HUES64 (cell line): Measurements from ENCODE around the gene TMEM244.
"Not testable (repeated sequence)": the region's sequence is repeated elsewhere in the genome, so short reads cannot be mapped to it uniquely, and the experiment has no call there.

Source experiments
- H3K27ac ChIP-seq: 2 replicates; pipeline ENCODE4 v1.7.0; 2013; ENCODE audit warnings: low read depth, low read length, inconsistent platforms
- H3K27me3 ChIP-seq: 2 replicates; pipeline ENCODE4 v1.6.1; 2013; ENCODE audit warnings: mild to moderate bottlenecking, low read length; ENCODE audit not compliant: insufficient read depth
- H3K36me3 ChIP-seq: 2 replicates; pipeline ENCODE4 v1.6.1; 2013; ENCODE audit warnings: mild to moderate bottlenecking, low read length; ENCODE audit not compliant: insufficient read depth
- H3K4me1 ChIP-seq: 2 replicates; pipeline ENCODE4 v1.6.1; 2013; ENCODE audit warnings: mild to moderate bottlenecking, low read length, moderate library complexity; ENCODE audit not compliant: insufficient read depth
- H3K4me3 ChIP-seq: 2 replicates; pipeline ENCODE4 v1.5.1; 2013; ENCODE audit warnings: mild to moderate bottlenecking, low read length, moderate library complexity
- H3K9ac ChIP-seq: 2 replicates; pipeline ENCODE4 v1.6.1; 2013; ENCODE audit warnings: mild to moderate bottlenecking, low read depth, low read length
- H3K9me3 ChIP-seq: 2 replicates; pipeline ENCODE4 v1.6.1; 2013; ENCODE audit warnings: low read depth, low read length; ENCODE audit not compliant: insufficient read depth
- WGBS: fragments of 150-250, 120-280 bp; methylation state at CpG from one replicate; pipeline ENCODE4 v1.1.7; 2013; ENCODE audit warnings: missing lambda C conversion rate; 5-methylcytosine and 5-hydroxymethylcytosine counted together

The TMEM244 gene

GRCh38 chr6:129812145-129812777, 48.9 kb downstream of the TMEM244 start:
- Histone ChIP-seq H3K4me3 (no peak overlapping the region), H3K9ac (no peak overlapping the region), H3K9me3 (no peaks in the 10 kb centered on the region), H3K36me3 (no peaks in the 10 kb centered on the region), H3K27ac (no peak overlapping the region), H3K27me3 (no peaks in the 10 kb centered on the region), H3K4me1 (no peaks in the 10 kb centered on the region)
- 100% methylated on average over 1 of the region's 2 CpGs for WGBS

DNA sequence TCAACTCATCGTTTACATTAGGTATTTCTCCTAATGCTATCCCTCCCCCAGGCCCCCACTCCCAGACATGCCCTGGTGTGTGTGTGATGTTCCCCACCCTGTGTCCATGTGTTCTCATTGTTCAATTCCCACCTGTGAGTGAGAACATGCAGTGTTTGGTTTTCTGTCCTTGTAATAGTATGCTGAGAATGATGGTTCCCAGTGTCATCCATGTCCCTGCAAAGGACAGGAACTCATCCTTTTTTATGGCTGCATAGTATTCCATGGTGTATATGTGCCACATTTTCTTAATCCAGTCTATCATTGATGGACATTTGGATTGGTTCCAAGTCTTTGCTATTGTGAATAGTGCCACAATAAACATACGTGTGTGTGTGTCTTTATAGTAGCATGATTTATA, 54.0 kb downstream of the TMEM244 start:
- not testable (repeated sequence) for H3K4me3 ChIP-seq, H3K36me3 ChIP-seq, H3K9me3 ChIP-seq, H3K27me3 ChIP-seq, H3K4me1 ChIP-seq, H3K9ac ChIP-seq, H3K27ac ChIP-seq
- 100% methylated on average over 1 of the region's 2 CpGs for WGBS

DNA sequence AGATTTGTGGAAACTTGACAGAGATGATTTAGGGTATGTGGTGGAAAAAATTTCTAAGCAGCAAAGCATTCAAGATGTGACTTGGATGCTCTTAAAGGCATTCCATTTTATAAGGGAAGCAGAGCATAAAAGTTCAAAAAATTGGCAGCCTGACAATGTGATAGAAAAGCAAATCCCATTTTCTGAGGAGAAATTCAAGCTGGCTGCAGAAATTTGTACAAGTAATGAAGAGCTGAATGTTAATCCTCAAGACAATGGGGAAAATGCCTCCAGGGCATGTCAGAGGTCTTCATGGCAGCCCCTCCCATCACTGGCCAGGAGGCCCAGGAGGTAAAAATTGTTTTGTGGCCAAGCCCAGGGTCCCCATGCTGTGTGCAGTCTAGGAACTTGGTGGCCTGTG, 58.2 kb downstream of the TMEM244 start:
- not testable (repeated sequence) for H3K27ac ChIP-seq, H3K9ac ChIP-seq, H3K4me1 ChIP-seq, H3K27me3 ChIP-seq, H3K36me3 ChIP-seq, H3K9me3 ChIP-seq, H3K4me3 ChIP-seq

- WGBS = 93% methylated on average over 4 of the region's 4 CpGs
- Histone ChIP-seq H3K4me3 (no peak overlapping the region), H3K27me3 (no peaks in the 10 kb centered on the region), H3K9ac (no peak overlapping the region), H3K4me1 (no peaks in the 10 kb centered on the region), H3K36me3 (no peaks in the 10 kb centered on the region), H3K27ac (no peak overlapping the region), H3K9me3 (0 out of 2 replicates have a peak, but pooled peaks cover 5% of the 10 kb centered on the region)
Measured at GRCh38 chr6:129801909-129802308, 59.2 kb downstream of the TMEM244 start.

DNA sequence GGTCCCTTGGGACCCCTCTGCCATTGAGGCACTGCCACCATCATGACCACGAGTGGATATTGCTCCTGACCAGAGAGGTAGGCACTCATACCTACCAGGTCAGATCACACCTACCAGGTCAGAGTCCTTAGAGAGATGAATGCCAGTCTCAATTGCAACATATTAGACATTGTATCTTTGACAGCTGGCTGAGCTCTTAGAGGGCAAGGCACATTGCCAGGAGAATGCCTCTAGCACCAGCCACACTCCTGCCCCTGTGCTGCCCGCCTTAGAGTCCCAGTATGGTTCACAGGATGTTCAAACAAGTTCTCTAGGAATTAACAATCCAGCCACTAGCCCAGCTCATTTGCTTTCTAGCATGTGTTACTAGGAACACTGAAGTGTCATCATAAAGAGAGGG, 65.9 kb downstream of the TMEM244 start:
- no peaks in the 10 kb centered on the region for H3K27me3 ChIP-seq
- H3K27ac ChIP-seq = no peak overlapping the region
- no peaks in the 10 kb centered on the region for H3K4me1 ChIP-seq
- H3K36me3 ChIP-seq = no peaks in the 10 kb centered on the region
- H3K4me3 ChIP-seq = no peak overlapping the region
- 91% methylated on average over 2 of the region's 2 CpGs for WGBS
- H3K9me3 ChIP-seq = no peaks in the 10 kb centered on the region
- no peak overlapping the region for H3K9ac ChIP-seq

DNA sequence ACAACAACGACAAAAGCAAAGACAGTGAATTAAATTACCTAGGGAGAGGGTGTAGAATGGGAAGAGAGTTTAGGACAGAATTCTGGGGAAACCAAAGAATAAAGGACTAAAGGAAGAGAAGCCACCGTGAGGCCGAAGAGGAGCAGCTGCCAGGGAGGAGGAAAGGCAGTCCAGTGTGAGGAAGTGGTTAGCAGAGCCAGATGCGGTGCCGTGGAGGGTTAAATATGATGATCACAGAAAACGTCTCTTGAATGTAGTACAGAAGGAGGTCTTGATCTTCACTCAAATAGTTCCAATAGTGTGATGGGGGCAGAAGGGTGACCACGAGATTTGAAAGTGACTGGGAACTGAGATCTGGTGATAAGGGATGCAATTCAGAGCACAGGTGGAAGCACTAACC, 67.7 kb downstream of the TMEM244 start:
- no peaks in the 10 kb centered on the region for H3K27me3 ChIP-seq
- H3K4me3 ChIP-seq = no peak overlapping the region
- H3K9ac ChIP-seq = no peak overlapping the region
- H3K9me3 ChIP-seq = no peaks in the 10 kb centered on the region
- H3K36me3 ChIP-seq = no peaks in the 10 kb centered on the region
- 92% methylated on average over 7 of the region's 7 CpGs for WGBS
- H3K4me1 ChIP-seq = no peaks in the 10 kb centered on the region
- H3K27ac ChIP-seq = no peak overlapping the region

- 90% methylated on average over 2 of the region's 4 CpGs for WGBS
Measured at GRCh38 chr6:129792049-129792448, 69.1 kb downstream of the TMEM244 start.

DNA sequence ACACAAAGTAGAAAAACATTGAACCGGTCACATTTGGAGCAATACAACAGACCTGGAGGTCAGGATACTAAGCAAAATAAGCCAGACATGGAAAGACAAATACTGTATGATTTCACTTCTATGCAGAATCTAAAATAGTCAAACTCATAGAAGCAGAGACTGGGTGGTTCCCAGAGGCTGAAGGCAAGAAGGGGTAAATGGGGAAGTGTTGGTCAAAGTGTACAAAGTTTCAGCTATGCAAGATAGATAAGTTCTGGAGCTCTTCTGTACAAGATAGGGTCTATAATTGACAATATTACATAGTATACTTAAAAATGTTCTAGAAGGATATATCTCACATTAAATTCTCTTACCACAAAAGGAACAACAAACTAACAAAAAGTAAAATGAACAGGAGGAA, 70.3 kb downstream of the TMEM244 start:
- no peaks in the 10 kb centered on the region for H3K36me3 ChIP-seq
- H3K4me1 ChIP-seq = no peaks in the 10 kb centered on the region
- no peak overlapping the region for H3K9ac ChIP-seq
- WGBS = 90% methylated on average over 1 of the region's 1 CpG
- H3K4me3 ChIP-seq = no peak overlapping the region
- no peaks in the 10 kb centered on the region for H3K9me3 ChIP-seq
- no peak overlapping the region for H3K27ac ChIP-seq
- no peaks in the 10 kb centered on the region for H3K27me3 ChIP-seq

More at GRCh38 chr6:129792049-129792448, 69.1 kb downstream of the TMEM244 start:
- no peak overlapping the region for H3K9ac ChIP-seq
- no peak overlapping the region for H3K4me3 ChIP-seq
- H3K27ac ChIP-seq = no peak overlapping the region
- H3K4me1 ChIP-seq = no peaks in the 10 kb centered on the region
- H3K27me3 ChIP-seq = no peaks in the 10 kb centered on the region
- no peaks in the 10 kb centered on the region for H3K36me3 ChIP-seq
- no peaks in the 10 kb centered on the region for H3K9me3 ChIP-seq

DNA sequence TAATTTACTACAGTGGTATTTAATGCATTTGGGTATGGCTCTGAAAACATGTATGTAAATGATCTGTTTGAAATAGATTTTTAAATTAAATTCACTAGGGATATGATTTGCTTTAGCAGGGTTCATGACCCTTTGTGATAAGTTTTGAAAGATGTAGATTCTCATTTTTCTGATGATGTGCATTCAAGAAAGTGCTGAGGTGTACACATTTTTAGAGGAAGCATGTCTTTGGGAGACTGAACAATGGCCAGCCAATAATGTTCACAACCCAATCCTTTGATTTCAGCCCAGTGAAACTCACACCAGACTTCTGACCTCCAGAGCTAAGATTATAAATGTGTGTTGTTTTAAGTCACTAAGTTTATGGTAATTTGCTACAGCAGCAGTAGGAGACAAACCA, 71.1 kb downstream of the TMEM244 start:
- Histone ChIP-seq H3K9ac (no peak overlapping the region), H3K27ac (no peak overlapping the region), H3K9me3 (no peaks in the 10 kb centered on the region), H3K4me3 (no peak overlapping the region), H3K4me1 (no peaks in the 10 kb centered on the region), H3K27me3 (no peaks in the 10 kb centered on the region), H3K36me3 (no peaks in the 10 kb centered on the region)

- Histone ChIP-seq H3K27ac (no peak overlapping the region), H3K36me3 (no peaks in the 10 kb centered on the region), H3K9ac (no peak overlapping the region), H3K27me3 (no peaks in the 10 kb centered on the region), H3K9me3 (no peaks in the 10 kb centered on the region), H3K4me1 (no peaks in the 10 kb centered on the region), H3K4me3 (no peak overlapping the region)
- 93% methylated on average over 2 of the region's 2 CpGs for WGBS
Measured at GRCh38 chr6:129787816-129788215, 73.3 kb downstream of the TMEM244 start.

- Histone ChIP-seq H3K4me1 (no peaks in the 10 kb centered on the region), H3K9me3 (no peaks in the 10 kb centered on the region), H3K27me3 (no peaks in the 10 kb centered on the region), H3K4me3 (no peak overlapping the region), H3K36me3 (no peaks in the 10 kb centered on the region), H3K27ac (no peak overlapping the region), H3K9ac (no peak overlapping the region)
- 93% methylated on average over 3 of the region's 3 CpGs for WGBS
Measured at GRCh38 chr6:129786548-129786947, 74.6 kb downstream of the TMEM244 start.

- Histone ChIP-seq H3K4me1 (no peaks in the 10 kb centered on the region), H3K27me3 (no peaks in the 10 kb centered on the region), H3K27ac (no peak overlapping the region), H3K9me3 (no peaks in the 10 kb centered on the region), H3K9ac (no peak overlapping the region), H3K4me3 (no peak overlapping the region), H3K36me3 (no peaks in the 10 kb centered on the region)
- 100% methylated on average over 1 of the region's 1 CpG for WGBS
Measured at GRCh38 chr6:129785756-129786135, 75.4 kb downstream of the TMEM244 start.
